ENCODE measurements around the gene LPCAT2. TPM values are rescaled to one million over a fixed set of nuclear protein-coding genes. Genes with fewer than 3 reads are reported as not detected.

LPCAT2 gene
- total RNA-seq, 1 donor from 2014 or later: 8.5 TPM

GRCh38 chr16:55628306-55628968, 119.6 kb downstream of the LPCAT2 start:
- intact Hi-C loops (cut with DNase I): no loop called here
- DNase-seq (ENCODE audit: low spot score): no peak

GRCh38 chr16:55630774-55631173, 121.9 kb downstream of the LPCAT2 start:
- intact Hi-C loops (cut with DNase I): no loop called here

GRCh38 chr16:55632259-55632658, 123.4 kb downstream of the LPCAT2 start:
- no peak for DNase-seq (ENCODE audit: low spot score)
- intact Hi-C loops (cut with DNase I): no loop called here

More at GRCh38 chr16:55630774-55631173, 121.9 kb downstream of the LPCAT2 start:
- no peak for DNase-seq (ENCODE audit: low spot score)

GRCh38 chr16:55634193-55634592, 125.3 kb downstream of the LPCAT2 start:
- no peak for DNase-seq (ENCODE audit: low spot score)
- intact Hi-C loops (cut with DNase I): no loop called here

Other genes starting within 250 kb of the LPCAT2 start
- 37.1 TPM for gene IRX6, start 184.9 kb upstream of the LPCAT2 start, total RNA-seq
- 83.8 TPM for gene MMP2, start 29.9 kb upstream of the LPCAT2 start, total RNA-seq
- gene CAPNS2, start 57.6 kb downstream of the LPCAT2 start, total RNA-seq: 0.57 TPM
- not detected for gene SLC6A2, start 146.9 kb downstream of the LPCAT2 start, total RNA-seq